Smooth muscle cell of the coronary artery (primary cell): ENCODE measurements around the gene CENPE. TPM values are rescaled to one million over a fixed set of nuclear protein-coding genes. Genes with fewer than 3 reads are reported as not detected.

Source experiments
- total RNA-seq: library from RNA; depleted of rRNA; stranded (reverse); fragments of >200 nt; gene quantifications from 2 replicates; pipeline ENCODE4 v1.2.3, GENCODE V29; 2014; ENCODE audit warnings: low replicate concordance

CENPE gene
- 1.4 and 3.9 TPM in 2 replicates for total RNA-seq

GRCh38 chr4:103198111-103198765 lies at the start of gene CENPE:
TSS of gene CENPE (minus strand) at chr4:103198343. CDS start at chr4:103198319, 24 bp downstream.

GRCh38 chr4:103099691-103100392 lies 98.3 kb downstream of the CENPE start, which contains the start of gene BDH2:
TSS of gene BDH2 (minus strand) at chr4:103099834. CDS start at chr4:103096254, 3,580 bp downstream.

GRCh38 chr4:103076747-103077347 lies 121.3 kb downstream of the CENPE start, which contains the start of gene SLC9B2:
TSS of gene SLC9B2 (minus strand) at chr4:103076761. CDS start at chr4:103067550, 9,211 bp downstream.

Other genes starting within 250 kb of the CENPE start
- gene SLC9B1, start 178.6 kb downstream of the CENPE start, total RNA-seq: 0.38 and 2.2 TPM in 2 replicates
- gene SLC9B2, start 121.6 kb downstream of the CENPE start, total RNA-seq: 11.8 and 16.5 TPM in 2 replicates
- 40.3 and 50.4 TPM in 2 replicates for gene BDH2, start 98.5 kb downstream of the CENPE start, total RNA-seq